HG03442 (cell line): ENCODE measurements around the gene ZNF184.
"Not testable (repeated sequence)": the region's sequence is repeated elsewhere in the genome, so short reads cannot be mapped to it uniquely, and the experiment has no call there.

Experiments
- ATAC-seq: cut with Tn5 transposase; IDR thresholded peaks from one replicate; pipeline ENCODE4 v1.9.1; 2021; ENCODE audit warnings: mild to moderate bottlenecking, moderate library complexity; ENCODE audit not compliant: unreplicated experiment

The ZNF184 gene

GRCh38 chr6:27426045-27426620, 46.8 kb downstream of the ZNF184 start:
- ATAC-seq = no peak

- not testable (repeated sequence) for ATAC-seq
These were observed 48.1 kb downstream of the ZNF184 start for GRCh38 chr6:27424851-27425250.

GRCh38 chr6:27422651-27423332, 50.1 kb downstream of the ZNF184 start:
- ATAC-seq = no peak

- no peak for ATAC-seq
These were observed 53.5 kb downstream of the ZNF184 start for GRCh38 chr6:27419363-27419762.

- no peak for ATAC-seq
These were observed 57.0 kb downstream of the ZNF184 start for GRCh38 chr6:27415898-27416297.

GRCh38 chr6:27414996-27415395, 57.9 kb downstream of the ZNF184 start:
- ATAC-seq = no peak

GRCh38 chr6:27414300-27414699, 58.6 kb downstream of the ZNF184 start:
- no peak for ATAC-seq

GRCh38 chr6:27407153-27407814, 65.6 kb downstream of the ZNF184 start:
- ATAC-seq = no peak

GRCh38 chr6:27406085-27406484, 66.8 kb downstream of the ZNF184 start:
- ATAC-seq = no peak

GRCh38 chr6:27400877-27401642, 71.8 kb downstream of the ZNF184 start:
- ATAC-seq = no peak
